Right ventricle myocardium inferior (tissue), 1 donor: ENCODE results near the gene TOMM40L. TPM values are rescaled to one million over a fixed set of nuclear protein-coding genes. Genes with fewer than 3 reads are reported as not detected.
"Not testable (repeated sequence)": the region's sequence is repeated elsewhere in the genome, so short reads cannot be mapped to it uniquely, and the experiment has no call there.

Experiments used
- ATAC-seq: fragments of 200-7000 bp; cut with Tn5 transposase; one replicate; pipeline ENCODE4 v1.9.1; 2020; ENCODE audit warnings: mild to moderate bottlenecking, moderate library complexity
- DNase-seq: peaks from one replicate; pipeline ENCODE4 v3.0.0; 2021; ENCODE audit errors: missing footprints
- intact Hi-C: fragments of 100-400 bp; cut with DNase I; formaldehyde crosslinking; loops from one replicate; pipeline ENCODE4 v1.11.0; 2022
- total RNA-seq: library from RNA; stranded (reverse); fragmentation: NEBNext Ultra II Directional; extraction: Animal tissue kit (Norgen Biotek cat#: 25700); gene quantifications from one replicate; pipeline ENCODE4 v1.2.1, GENCODE V29; 2021
- donor health status: DM: no; HTN: yes; CAD: no; lungs with severe emphysema.

Gene TOMM40L
- total RNA-seq, 1 donor from 2014 or later: 39.1 TPM

- ATAC-seq (no peak), DNase-seq (no peak)
- intact Hi-C loops: no loop called here
Measured at GRCh38 chr1:161235957-161236775, 10.3 kb downstream of the TOMM40L start.

- intact Hi-C loops: no loop called here
- ATAC-seq (no peak), DNase-seq (no peak)
Measured at GRCh38 chr1:161238039-161238473, 12.2 kb downstream of the TOMM40L start, which contains the start of gene NR1I3. TSS of gene NR1I3 (minus strand) at chr1:161238203. CDS start at chr1:161236565, 1,638 bp downstream.

- intact Hi-C loops: no loop called here
- DNase-seq: no peak
- ATAC-seq: no peak
Measured at GRCh38 chr1:161241682-161242081, 15.8 kb downstream of the TOMM40L start.

DNA sequence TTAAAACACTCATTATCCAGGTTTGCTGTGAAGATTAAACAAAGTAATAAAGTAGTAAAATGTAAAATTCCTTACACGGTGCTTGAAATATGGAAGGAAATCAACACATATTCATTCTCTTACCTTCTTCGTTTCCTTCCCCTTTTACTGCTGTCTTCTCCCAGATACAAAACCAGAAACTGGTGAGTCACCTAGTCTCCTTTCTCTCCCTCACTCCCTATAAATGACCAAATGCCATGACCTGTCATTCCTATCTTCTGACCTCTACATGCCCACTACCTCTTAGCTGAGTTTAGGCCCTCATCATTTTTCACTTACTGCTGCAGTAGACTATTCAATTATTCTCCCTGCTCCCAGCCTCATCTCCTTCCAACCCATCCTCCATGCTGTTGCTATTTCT lies 16.5 kb downstream of the TOMM40L start:
- ATAC-seq: no peak
- no peak for DNase-seq
- intact Hi-C loops: no loop called here

DNA sequence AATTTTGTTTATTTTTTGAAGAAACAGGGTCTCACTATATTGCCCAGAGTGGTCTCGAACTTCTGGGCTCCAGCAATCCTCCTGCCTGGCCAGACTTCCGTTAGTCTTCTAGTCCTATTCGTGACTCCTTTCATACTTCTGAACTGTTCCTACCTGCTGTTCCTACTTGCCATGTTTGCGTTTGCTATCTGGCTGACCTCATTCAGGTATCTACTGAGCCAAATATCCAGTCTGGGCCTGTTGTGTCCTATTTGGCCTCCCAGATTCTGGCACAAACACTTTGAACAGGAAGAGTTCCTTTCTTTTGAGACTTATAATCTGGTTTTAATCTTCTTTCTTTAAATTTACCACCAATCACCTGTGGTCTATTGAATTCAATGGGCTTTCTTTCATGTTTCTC lies 19.0 kb downstream of the TOMM40L start:
- intact Hi-C loops: no loop called here
- ATAC-seq: no peak
- DNase-seq: peak; percentile 33

DNA sequence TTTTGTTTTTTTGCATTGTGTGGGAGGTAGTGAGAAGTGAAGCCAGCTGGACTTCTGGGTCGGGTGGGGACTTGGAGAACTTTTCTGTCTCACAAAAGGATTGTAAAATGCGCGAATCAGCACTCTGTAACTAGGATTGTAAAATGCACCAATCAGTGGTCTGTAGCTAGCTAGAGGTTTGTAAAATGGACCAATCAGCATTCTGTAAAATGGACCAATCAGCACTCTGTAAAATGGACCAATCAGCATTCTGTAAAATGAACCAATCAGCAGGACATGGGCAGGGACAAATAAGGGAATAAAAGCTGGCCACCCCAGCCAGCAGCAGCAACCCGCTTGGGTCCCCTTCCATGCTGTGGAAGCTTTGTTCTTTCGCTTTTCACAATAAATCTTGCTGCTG lies 24.2 kb downstream of the TOMM40L start:
- intact Hi-C loops, DNase-seq, ATAC-seq: not testable (repeated sequence)

DNA sequence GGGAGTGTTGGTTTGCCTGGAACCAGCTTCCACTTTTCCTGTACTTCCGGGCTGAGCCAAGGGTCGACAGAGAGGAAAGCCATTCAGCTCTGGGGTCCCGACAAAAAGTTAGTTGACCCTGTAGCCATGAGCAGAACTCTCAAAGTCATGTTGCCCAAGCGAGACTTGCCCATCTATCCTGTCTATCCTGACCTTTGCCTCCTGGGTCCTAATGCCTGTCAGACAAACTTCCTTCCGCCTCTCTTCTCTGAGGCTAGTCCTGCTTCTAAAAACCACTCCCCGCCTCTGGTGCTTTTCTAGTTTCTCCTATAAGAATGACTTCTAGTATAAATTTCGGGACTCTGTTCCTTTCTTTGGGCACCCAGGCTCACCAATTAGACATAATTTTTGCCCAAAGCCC lies 25.0 kb downstream of the TOMM40L start:
- DNase-seq (no peak), ATAC-seq (no peak)
- intact Hi-C loops: no loop called here

DNA sequence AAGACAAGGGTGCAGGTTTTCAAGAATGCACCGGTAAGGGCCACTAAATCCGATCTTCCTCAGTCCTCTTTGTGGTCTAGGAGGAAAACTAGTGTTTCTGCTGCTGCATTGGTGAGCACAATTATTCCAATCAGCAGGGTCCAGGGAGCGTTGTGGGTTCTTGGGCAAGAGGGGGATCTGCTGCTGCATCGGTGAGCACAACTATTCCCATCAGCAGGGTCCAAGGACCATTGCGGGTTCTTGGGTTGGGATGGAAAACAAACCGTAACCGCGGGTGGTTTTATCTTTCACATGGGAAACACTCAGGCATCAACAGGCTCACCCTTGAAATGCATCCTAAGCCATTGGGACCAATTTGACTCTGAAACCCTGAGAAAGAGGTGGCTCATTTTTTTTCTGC lies 25.7 kb downstream of the TOMM40L start:
- no peak for DNase-seq
- no peak for ATAC-seq

GRCh38 chr1:161255302-161255701 lies 29.4 kb downstream of the TOMM40L start:
- intact Hi-C loops, ATAC-seq, DNase-seq: not testable (repeated sequence)

More for the DNA sequence above, 25.7 kb downstream of the TOMM40L start:
- intact Hi-C loops: no loop called here

- intact Hi-C loops, DNase-seq, ATAC-seq: not testable (repeated sequence)
Measured at GRCh38 chr1:161255955-161256520, 30.2 kb downstream of the TOMM40L start.

DNA sequence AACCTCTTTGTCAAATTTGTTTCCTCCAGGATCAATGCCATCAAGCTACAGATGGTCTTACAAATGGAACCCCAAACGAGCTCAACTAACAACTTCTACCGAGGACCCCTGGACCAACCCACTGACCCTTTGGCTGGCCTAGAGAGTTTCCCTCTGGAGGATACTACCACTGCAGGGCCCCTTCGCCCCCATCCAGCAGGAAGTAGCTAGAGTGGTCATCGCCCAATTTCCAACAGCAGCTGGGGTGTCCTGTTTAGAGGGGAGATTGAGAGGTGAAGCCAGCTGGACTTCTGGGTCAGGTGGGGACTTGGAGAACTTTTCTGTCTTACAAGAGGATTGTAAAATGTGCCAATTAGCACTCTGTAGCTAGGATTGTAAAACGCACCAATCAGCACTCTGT lies 31.2 kb downstream of the TOMM40L start:
- intact Hi-C loops: not testable (repeated sequence)

DNA sequence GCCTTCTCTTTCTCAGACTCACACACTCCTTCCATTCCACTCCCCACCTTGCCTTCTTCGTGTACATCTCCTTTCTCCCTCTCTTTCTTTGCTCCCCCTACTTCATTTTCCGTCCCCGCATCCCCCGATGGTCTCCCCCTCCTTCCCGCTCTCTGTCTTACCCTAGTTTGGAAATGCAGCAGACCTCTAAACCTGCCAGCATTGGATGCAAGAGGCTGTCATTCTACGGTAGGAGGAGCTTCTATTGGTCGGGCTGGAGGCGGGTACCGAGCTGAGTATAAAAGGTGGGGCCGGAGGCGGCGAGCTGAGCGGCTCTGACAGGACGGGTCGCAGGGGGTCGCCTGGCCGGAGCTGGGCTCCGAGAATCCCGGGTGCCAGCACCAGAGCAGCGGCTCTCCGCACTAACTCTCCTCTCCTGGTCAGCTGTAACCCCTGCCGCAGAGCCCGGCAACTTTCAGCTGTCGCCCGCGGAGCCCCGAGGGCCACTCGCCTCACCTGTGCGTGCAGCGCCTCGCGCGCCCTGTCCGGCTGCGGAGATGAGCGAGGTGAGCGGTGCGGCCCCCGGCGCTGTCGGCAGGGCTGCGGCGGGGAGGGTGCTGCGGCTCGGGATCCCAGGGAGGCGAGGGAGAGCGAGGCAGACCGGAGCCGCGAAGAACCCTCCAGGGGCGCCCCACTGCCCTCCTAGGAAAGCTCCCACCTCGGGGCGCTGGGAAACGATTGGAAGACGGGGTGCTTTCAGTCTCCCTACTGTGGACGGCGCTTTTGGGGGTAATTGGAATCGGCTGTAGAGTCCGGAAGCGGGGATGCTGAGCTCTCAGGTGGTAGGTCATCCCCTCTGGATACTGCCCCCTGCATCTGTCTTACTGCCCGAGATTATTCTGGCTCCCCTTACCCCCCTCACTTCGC lies 32.8 kb downstream of the TOMM40L start, which contains the start of gene PCP4L1:
Gene PCP4L1, plus strand, starts transcription at position 307 of the 906 bp plus-strand sequence. Its CDS starts 230 bp downstream, at position 537.
- DNase-seq: no peak
- intact Hi-C loops: no loop called here

More for the DNA sequence above, 31.2 kb downstream of the TOMM40L start:
- DNase-seq, ATAC-seq: not testable (repeated sequence)

DNA sequence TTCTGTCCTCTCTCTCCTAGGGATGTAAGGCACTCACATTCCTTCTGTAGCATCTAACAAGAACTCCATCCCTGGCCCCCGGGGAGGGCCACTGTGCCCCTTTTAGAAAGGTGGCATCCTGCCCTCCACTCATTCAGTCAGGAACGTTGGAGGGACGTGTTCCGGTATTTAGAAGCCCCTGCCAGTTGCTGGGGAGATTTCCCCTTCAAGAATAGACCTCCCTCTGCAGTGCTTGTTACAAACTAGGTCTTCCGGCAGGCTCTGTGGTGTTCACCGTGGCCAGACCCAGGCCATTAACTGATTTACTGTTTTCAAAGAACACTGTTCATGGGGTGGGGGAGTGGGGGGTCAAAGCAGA lies 33.5 kb downstream of the TOMM40L start:
- no peak for ATAC-seq
- DNase-seq: no peak
- intact Hi-C loops: no loop called here

More for the DNA sequence above, 32.8 kb downstream of the TOMM40L start, which contains the start of gene PCP4L1:
- ATAC-seq: peak; percentile 48

- intact Hi-C loops: no loop called here
- DNase-seq (no peak), ATAC-seq (no peak)
Measured at GRCh38 chr1:161259765-161260164, 33.9 kb downstream of the TOMM40L start.

DNA sequence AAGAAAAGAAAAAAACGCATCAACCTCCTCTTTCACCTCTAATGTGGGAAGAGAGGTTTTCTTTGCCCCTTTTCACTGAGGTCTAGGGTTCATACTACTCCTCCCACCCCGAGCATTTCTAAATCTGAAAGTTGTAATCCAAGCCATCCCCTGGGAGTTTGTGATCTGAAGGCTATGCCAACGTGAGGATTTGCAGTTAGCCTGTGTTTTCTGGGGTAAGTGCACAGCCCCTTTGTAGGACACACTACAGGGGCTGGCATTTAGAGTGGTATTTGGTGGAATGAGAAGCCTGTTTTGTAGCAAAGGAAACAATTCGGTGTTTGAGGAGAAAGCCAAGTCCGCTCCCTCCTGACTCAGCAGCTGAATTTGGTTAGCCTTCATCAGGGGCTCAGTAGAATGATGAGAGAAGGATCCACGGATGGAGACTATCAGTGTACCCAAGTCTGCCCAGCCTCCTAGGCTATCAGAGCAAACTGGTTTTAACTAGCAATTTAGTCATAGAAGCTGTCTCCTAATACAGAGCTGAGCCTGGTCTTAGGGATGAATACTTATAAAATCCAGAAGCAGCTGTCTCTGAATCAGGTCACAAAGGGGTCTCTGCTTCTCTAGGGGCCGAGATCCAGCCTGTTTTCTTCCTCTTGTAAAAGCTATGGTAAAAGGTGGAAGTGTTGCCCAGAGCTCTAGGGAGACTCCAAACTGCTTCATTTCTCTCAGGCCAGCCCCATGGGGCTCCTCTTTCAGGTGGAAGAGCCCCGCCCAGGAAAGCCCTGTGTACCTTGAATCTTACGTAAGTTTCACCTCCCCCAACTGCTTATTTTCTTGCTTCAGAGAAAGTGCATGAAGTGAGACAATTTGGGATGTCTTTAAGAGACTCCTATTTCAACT lies 34.8 kb downstream of the TOMM40L start:
- intact Hi-C loops: no loop called here
- no peak for ATAC-seq
- no peak for DNase-seq

DNA sequence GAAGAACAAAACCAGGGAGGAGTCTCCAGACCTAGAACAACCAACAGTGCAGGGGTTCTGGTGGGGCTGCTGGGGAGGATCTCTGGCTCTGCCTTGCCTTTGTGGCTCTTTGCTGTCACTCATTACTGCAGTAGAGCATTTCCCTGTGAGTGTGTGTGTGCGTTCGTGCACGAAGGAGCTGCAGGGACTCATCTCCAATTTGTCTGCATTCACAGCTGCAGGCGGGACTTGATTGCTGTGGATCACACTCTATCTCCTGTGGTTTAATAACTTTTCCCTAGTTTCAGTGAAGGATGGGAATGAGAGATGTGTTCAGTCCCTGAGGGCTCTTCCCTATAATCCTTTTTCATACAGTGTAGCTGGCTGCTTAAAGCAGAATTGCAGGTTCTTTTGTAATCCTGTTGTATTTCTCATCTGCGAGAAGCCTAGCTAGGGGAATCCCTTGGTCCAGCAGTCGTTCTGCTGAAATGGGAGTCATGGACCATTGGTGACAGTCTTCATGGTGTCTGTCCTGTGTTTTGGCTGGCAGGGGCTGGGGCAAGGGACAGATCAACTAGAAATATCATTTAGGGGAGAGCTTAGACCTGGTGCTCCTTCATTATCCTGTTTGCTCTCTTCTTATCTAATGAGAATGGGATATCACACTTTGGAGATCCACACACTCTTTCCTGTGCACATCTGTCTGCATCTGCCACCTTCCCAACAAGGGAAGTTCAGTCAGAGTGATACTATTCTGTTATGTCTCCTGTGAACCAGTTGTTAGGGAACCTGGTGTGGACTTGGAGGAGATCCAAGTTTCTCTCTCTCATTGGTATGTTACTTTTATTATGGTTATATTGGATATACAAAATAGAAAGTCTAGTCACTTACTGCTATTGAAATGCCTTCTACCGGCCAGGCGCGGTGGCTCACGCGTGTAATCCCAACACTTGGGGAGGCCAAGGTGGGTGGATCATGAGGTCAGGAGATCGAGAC lies 35.7 kb downstream of the TOMM40L start:
- DNase-seq (no peak), ATAC-seq (no peak)
- intact Hi-C loops: no loop called here

DNA sequence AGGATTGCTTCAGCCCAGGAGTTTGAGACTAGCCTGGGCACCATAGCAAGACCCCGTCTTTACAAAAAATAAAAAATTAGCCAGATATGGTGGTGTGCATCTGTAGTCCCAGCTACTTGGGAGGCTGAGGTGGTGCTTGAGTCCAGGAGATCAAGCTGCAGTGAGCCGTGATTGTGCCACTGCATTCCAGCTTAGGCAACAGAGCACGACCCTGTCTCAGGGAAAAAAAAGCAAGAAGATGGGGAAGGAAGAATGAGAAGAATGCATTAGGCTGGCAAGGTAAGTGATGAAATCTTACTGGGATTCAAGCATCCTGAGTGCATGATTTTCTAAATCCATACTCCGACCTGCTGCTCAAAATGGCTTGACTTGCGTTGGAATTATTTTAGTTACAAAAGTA lies 39.4 kb downstream of the TOMM40L start:
- intact Hi-C loops: no loop called here
- no peak for ATAC-seq
- no peak for DNase-seq
